Mesenchymal stem cell (in vitro differentiated cells and primary cell): ENCODE data around the gene PPP6C.
"Not testable (repeated sequence)": the region's sequence is repeated elsewhere in the genome, so short reads cannot be mapped to it uniquely, and the experiment has no call there.

Experiments used
- DNase-seq: peaks from one replicate; pipeline ENCODE4 v3.0.0-alpha.2; 2013
- H2AFZ ChIP-seq: one replicate; pipeline ENCODE4 v1.6.1; 2013; ENCODE audit warnings: low read depth, mild to moderate bottlenecking, control low read depth, inconsistent platforms, low read length, moderate library complexity
- H2AK5ac ChIP-seq: 2 replicates; pipeline ENCODE4 v1.6.1; 2013; ENCODE audit warnings: low read length, moderate library complexity, mild to moderate bottlenecking, inconsistent platforms; ENCODE audit not compliant: severe bottlenecking
- H2BK120ac ChIP-seq: one replicate; pipeline ENCODE4 v1.6.1; 2013; ENCODE audit warnings: low read depth, mild to moderate bottlenecking, inconsistent platforms, low read length, moderate library complexity
- H2BK12ac ChIP-seq, 2 experiments: one replicate each; pipeline ENCODE4 v1.6.1; 2013; ENCODE audit warnings: inconsistent platforms in 2 of 2, low read length in 2 of 2, mild to moderate bottlenecking in 2 of 2, moderate library complexity in 2 of 2, control low read depth in 1 of 2
- H2BK15ac ChIP-seq: one replicate; pipeline ENCODE4 v1.6.1; 2013; ENCODE audit warnings: mild to moderate bottlenecking, low read depth, inconsistent platforms; ENCODE audit not compliant: poor library complexity, severe bottlenecking
- H2BK5ac ChIP-seq: 2 replicates; pipeline ENCODE4 v1.6.1; 2013; ENCODE audit warnings: low read depth, mild to moderate bottlenecking, low read length, control low read depth, inconsistent platforms; ENCODE audit not compliant: poor library complexity, severe bottlenecking
- H3K14ac ChIP-seq, 2 experiments: one replicate each; pipeline ENCODE4 v1.6.1; 2013; ENCODE audit warnings: inconsistent platforms in 2 of 2, low read length in 2 of 2, control low read depth in 1 of 2, mild to moderate bottlenecking in 1 of 2, moderate library complexity in 1 of 2
- H3K18ac ChIP-seq, 2 experiments: one replicate each; pipeline ENCODE4 v1.6.1; 2013; ENCODE audit warnings: inconsistent platforms in 2 of 2, low read length in 2 of 2, control low read depth in 1 of 2, low read depth in 1 of 2, mild to moderate bottlenecking in 1 of 2
- H3K23ac ChIP-seq, 2 experiments: one replicate each; pipeline ENCODE4 v1.6.1; 2013; ENCODE audit warnings: inconsistent platforms in 2 of 2, low read length in 2 of 2, mild to moderate bottlenecking in 2 of 2, moderate library complexity in 2 of 2, control low read depth in 1 of 2
- H3K27ac ChIP-seq: 2 replicates; pipeline ENCODE4 v1.5.1; 2013; ENCODE audit warnings: mild to moderate bottlenecking, moderate library complexity, low read length, control low read depth, inconsistent platforms; ENCODE audit not compliant: poor library complexity, severe bottlenecking
- H3K27me3 ChIP-seq, 2 experiments: 2 replicates each; pipeline versions ENCODE4 v1.6.1 to v1.7.0; 2013; ENCODE audit warnings: low read length in 2 of 2, mild to moderate bottlenecking in 2 of 2, moderate library complexity in 2 of 2, control low read depth in 1 of 2, inconsistent platforms in 1 of 2; ENCODE audit not compliant: control insufficient read depth in 1 of 2, insufficient read depth in 1 of 2
- H3K36me3 ChIP-seq, 2 experiments: 2 replicates each; pipeline versions ENCODE4 v1.6.1 to v1.7.0; 2013; ENCODE audit warnings: low read length in 2 of 2, control low read depth in 1 of 2, inconsistent platforms in 1 of 2, low read depth in 1 of 2, mild to moderate bottlenecking in 1 of 2; ENCODE audit not compliant: insufficient read depth in 2 of 2, control insufficient read depth in 1 of 2
- H3K4ac ChIP-seq, 2 experiments: one replicate each; pipeline ENCODE4 v1.6.1; 2013; ENCODE audit warnings: inconsistent platforms in 2 of 2, low read length in 2 of 2, mild to moderate bottlenecking in 2 of 2, moderate library complexity in 2 of 2, control low read depth in 1 of 2, low read depth in 1 of 2
- H3K4me1 ChIP-seq: 2 replicates; pipeline ENCODE4 v1.6.1; 2013; ENCODE audit warnings: low read depth, low read length, control low read depth; ENCODE audit not compliant: control insufficient read depth, insufficient read depth
- H3K4me2 ChIP-seq: 2 replicates; pipeline ENCODE4 v1.6.1; 2013; ENCODE audit warnings: low read length, mild to moderate bottlenecking, inconsistent platforms; ENCODE audit not compliant: poor library complexity, severe bottlenecking
- H3K4me3 ChIP-seq, 2 experiments: 2 replicates each; pipeline versions ENCODE4 v1.5.1 to v1.7.0; 2013; ENCODE audit warnings: low read length in 2 of 2, mild to moderate bottlenecking in 2 of 2, control low read depth in 1 of 2, low read depth in 1 of 2; ENCODE audit not compliant: insufficient read depth in 1 of 2
- H3K79me1 ChIP-seq: replicated peaks from 2 replicates; pipeline ENCODE4 v1.6.1; 2013; ENCODE audit warnings: mild to moderate bottlenecking, control low read depth, low read length, inconsistent platforms; ENCODE audit not compliant: poor library complexity, severe bottlenecking
- H3K9ac ChIP-seq: 2 replicates; pipeline ENCODE4 v1.7.0; 2013; ENCODE audit warnings: mild to moderate bottlenecking, low read length, moderate library complexity
- H3K9me3 ChIP-seq: 2 replicates; pipeline ENCODE4 v1.7.0; 2013; ENCODE audit warnings: mild to moderate bottlenecking, low read length; ENCODE audit not compliant: control insufficient read depth
- H4K8ac ChIP-seq: one replicate; pipeline ENCODE4 v1.6.1; 2013; ENCODE audit warnings: inconsistent platforms, mild to moderate bottlenecking, low read length, moderate library complexity
- H4K91ac ChIP-seq: one replicate; pipeline ENCODE4 v1.6.1; 2013; ENCODE audit warnings: mild to moderate bottlenecking, low read length, inconsistent platforms
- WGBS: methylation state at CpG from one replicate; pipeline ENCODE4 v1.1.7; 2013; ENCODE audit warnings: mixed read lengths; 5-methylcytosine and 5-hydroxymethylcytosine counted together

Gene PPP6C

DNA sequence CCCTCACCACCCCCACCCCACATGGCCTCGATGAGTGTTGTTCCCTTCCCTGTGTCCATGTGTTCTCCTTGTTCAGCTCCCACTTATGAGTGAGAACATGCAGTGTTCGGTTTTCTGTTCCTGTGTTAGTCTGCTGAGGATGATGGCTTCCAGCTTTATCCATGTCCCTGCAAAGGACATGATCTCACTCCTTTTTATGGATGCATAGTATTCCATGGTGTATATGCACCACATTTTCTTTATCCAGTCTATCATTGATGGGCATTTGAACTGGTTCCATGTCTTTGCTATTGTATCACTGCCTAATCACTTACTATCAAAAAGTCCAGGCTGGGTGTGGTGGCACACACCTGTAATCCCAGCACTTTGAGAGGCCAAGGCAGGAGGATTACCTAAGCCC, 70.9 kb downstream of the PPP6C start:
- H2AK5ac ChIP-seq, H3K79me1 ChIP-seq, H3K36me3 ChIP-seq, H3K27me3 ChIP-seq, H3K4me2 ChIP-seq, H2AFZ ChIP-seq, H3K4me1 ChIP-seq, H3K4ac ChIP-seq, H2BK120ac ChIP-seq, H3K9me3 ChIP-seq, H2BK15ac ChIP-seq, H3K18ac ChIP-seq, H3K14ac ChIP-seq, H4K91ac ChIP-seq, H2BK5ac ChIP-seq, H3K9ac ChIP-seq, H3K4me3 ChIP-seq, H3K23ac ChIP-seq, H2BK12ac ChIP-seq, DNase-seq, H3K27ac ChIP-seq, H4K8ac ChIP-seq: not testable (repeated sequence)
- no CpG with 5 or more reads among the region's 2 CpGs for WGBS

DNA sequence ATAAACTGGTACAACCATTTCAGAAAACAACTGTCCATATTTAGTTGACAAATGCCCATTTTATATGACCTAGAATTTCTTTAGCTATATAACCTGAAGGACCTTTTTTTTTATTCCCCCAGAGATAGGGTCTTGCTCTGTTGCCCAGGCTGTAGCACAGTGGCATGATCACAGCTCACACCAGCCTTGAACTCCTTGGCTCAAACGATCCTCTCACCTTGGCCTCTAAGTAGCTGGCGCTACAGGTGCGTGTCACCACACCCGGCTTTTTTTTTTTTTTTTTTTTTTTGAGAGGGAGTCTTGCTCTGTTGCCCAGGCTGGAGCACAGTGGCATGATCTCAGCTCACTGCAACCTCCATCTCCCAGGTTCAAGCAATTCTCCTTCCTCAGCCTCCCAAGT, 75.1 kb downstream of the PPP6C start:
- H3K4me3 ChIP-seq, H2BK12ac ChIP-seq, H3K9ac ChIP-seq: not testable (repeated sequence)

GRCh38 chr9:125110464-125110863, 79.1 kb downstream of the PPP6C start:
- 100% methylated on average over 2 of the region's 2 CpGs for WGBS
- H3K18ac ChIP-seq: no peak overlapping the region

More for the DNA sequence above, 75.1 kb downstream of the PPP6C start:
- not testable (repeated sequence) for H3K14ac ChIP-seq, H3K36me3 ChIP-seq, H4K8ac ChIP-seq, H3K27me3 ChIP-seq, H3K23ac ChIP-seq, H2AK5ac ChIP-seq, H2BK5ac ChIP-seq, H2BK120ac ChIP-seq, H2BK15ac ChIP-seq, H3K4ac ChIP-seq, H4K91ac ChIP-seq, H2AFZ ChIP-seq, H3K4me2 ChIP-seq, DNase-seq, H3K4me1 ChIP-seq, H3K18ac ChIP-seq, H3K27ac ChIP-seq, H3K9me3 ChIP-seq
- WGBS: 92% methylated on average over 4 of the region's 4 CpGs
- H3K79me1 ChIP-seq: peaks cover 14% of the 10 kb centered on the region

DNA sequence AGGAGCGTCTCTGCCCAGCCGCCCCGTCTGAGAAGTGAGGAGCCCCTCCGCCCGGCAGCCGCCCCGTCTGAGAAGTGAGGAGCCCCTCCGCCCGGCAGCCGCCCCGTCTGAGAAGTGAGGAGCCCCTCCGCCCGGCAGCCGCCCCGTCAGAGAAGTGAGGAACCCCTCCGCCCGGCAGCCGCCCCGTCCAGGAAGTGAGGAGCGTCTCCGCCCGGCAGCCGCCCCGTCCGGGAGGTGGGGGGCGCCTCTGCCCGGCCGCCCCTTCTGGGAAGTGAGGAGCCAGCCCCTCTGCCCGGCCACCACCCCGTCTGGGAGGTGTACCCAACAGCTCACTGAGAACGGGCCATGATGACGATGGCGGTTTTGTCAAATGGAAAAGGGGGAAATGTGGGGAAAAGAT, 81.1 kb downstream of the PPP6C start:
- H2BK5ac ChIP-seq, H3K4me2 ChIP-seq, H2AFZ ChIP-seq, H3K9ac ChIP-seq, H3K27me3 ChIP-seq, H2BK15ac ChIP-seq, H3K36me3 ChIP-seq, H4K91ac ChIP-seq, H3K14ac ChIP-seq, H2BK12ac ChIP-seq, H3K27ac ChIP-seq, H3K4me3 ChIP-seq, H3K4ac ChIP-seq, H3K9me3 ChIP-seq, DNase-seq, H2BK120ac ChIP-seq, H4K8ac ChIP-seq, H3K4me1 ChIP-seq, H2AK5ac ChIP-seq, H3K18ac ChIP-seq, H3K23ac ChIP-seq: not testable (repeated sequence)
- peaks cover 11% of the 10 kb centered on the region for H3K79me1 ChIP-seq
- 97% methylated on average over 28 of the region's 33 CpGs for WGBS

More at GRCh38 chr9:125110464-125110863, 79.1 kb downstream of the PPP6C start:
- H3K4me3 ChIP-seq: no peak overlapping the region
- no peak overlapping the region for H2BK12ac ChIP-seq
- no peak overlapping the region for H2BK5ac ChIP-seq
- no peaks in the 10 kb centered on the region for H3K4me1 ChIP-seq
- H3K4ac ChIP-seq: no peak overlapping the region
- DNase-seq: no peak
- peaks cover 13% of the 10 kb centered on the region for H3K79me1 ChIP-seq
- H3K9me3 ChIP-seq: peaks cover 9% of the 10 kb centered on the region
- H2BK15ac ChIP-seq: no peak overlapping the region
- H2BK120ac ChIP-seq: no peak overlapping the region
- no peak overlapping the region for H4K8ac ChIP-seq
- no peak overlapping the region for H3K4me2 ChIP-seq
- peaks cover 0 to 2% of the 10 kb centered on the region in 2 experiments for H3K36me3 ChIP-seq
- H3K23ac ChIP-seq: no peak overlapping the region
- no peak overlapping the region for H2AK5ac ChIP-seq
- no peak overlapping the region for H3K9ac ChIP-seq
- no peak overlapping the region for H4K91ac ChIP-seq
- H3K14ac ChIP-seq: no peak overlapping the region
- H3K27ac ChIP-seq: no peak overlapping the region
- H2AFZ ChIP-seq: no peak overlapping the region
- no peaks in the 10 kb centered on the region for H3K27me3 ChIP-seq
